NT2/D1 (cell line): Measurements from ENCODE around the gene TTLL11.
A peak's percentile ranks its signal among the peaks of the same experiment; 100 is the strongest.

ENCODE experiments used
- DNase-seq: peaks from one replicate; pipeline ENCODE4 v3.0.0-alpha.2; 2011; ENCODE audit warnings: low read depth, low spot score
- H3K27me3 ChIP-seq: 2 replicates; pipeline ENCODE4 v1.6.0; 2011; ENCODE audit warnings: mild to moderate bottlenecking; ENCODE audit not compliant: insufficient read length, insufficient read depth
- H3K36me3 ChIP-seq: 2 replicates; pipeline ENCODE4 v1.6.1; 2011; ENCODE audit warnings: mild to moderate bottlenecking, low read length, mixed read lengths; ENCODE audit not compliant: insufficient read depth, insufficient read length
- H3K4me1 ChIP-seq: 2 replicates; pipeline ENCODE4 v1.5.1; 2011; ENCODE audit not compliant: insufficient read depth, insufficient read length
- H3K4me3 ChIP-seq: 2 replicates; pipeline ENCODE4 v1.5.1; 2011; ENCODE audit warnings: low read depth; ENCODE audit not compliant: insufficient read length
- H3K9ac ChIP-seq: 2 replicates; pipeline ENCODE4 v1.6.0; 2011; ENCODE audit warnings: low read depth; ENCODE audit not compliant: insufficient read length
- H3K9me3 ChIP-seq: 2 replicates; pipeline ENCODE4 v1.5.1; 2011; ENCODE audit warnings: mild to moderate bottlenecking, low read length; ENCODE audit not compliant: insufficient read depth
- SUZ12 ChIP-seq: IDR thresholded peaks from 2 replicates; pipeline ENCODE4 v1.6.1; 2011; ENCODE audit not compliant: insufficient read length, insufficient read depth; ENCODE audit errors: extremely low read depth
- YY1 ChIP-seq: IDR thresholded peaks from 2 replicates; pipeline ENCODE4 v1.6.1; 2011; ENCODE audit not compliant: insufficient read length, insufficient read depth
- ZNF274 ChIP-seq: IDR thresholded peaks from 2 replicates; pipeline ENCODE4 v1.6.1; 2011; ENCODE audit warnings: mild to moderate bottlenecking, low read depth, low read length

The TTLL11 gene

GRCh38 chr9:121785673-121786542 is 307.2 kb downstream of the TTLL11 start:
- Histone ChIP-seq H3K36me3 (peaks cover 50% of the 10 kb centered on the region), H3K9me3 (no peaks in the 10 kb centered on the region; the same call in 1 of the 2 replicates), H3K9ac (peak overlapping the region; percentile 65), H3K27me3 (no peaks in the 10 kb centered on the region), H3K4me1 (peaks cover 35% of the 10 kb centered on the region), H3K4me3 (no peak overlapping the region)
- TF ChIP-seq YY1 = no peak
- TF ChIP-seq SUZ12 = no peak
- TF ChIP-seq ZNF274 = no peak
- DNase-seq = no peak

- Histone ChIP-seq H3K36me3 (peaks cover 61% of the 10 kb centered on the region), H3K4me3 (no peak overlapping the region), H3K9ac (peak overlapping the region; percentile 38), H3K4me1 (peaks cover 41% of the 10 kb centered on the region), H3K27me3 (no peaks in the 10 kb centered on the region), H3K9me3 (no peaks in the 10 kb centered on the region)
- TF ChIP-seq YY1 = no peak
- no peak for TF ChIP-seq ZNF274
- TF ChIP-seq SUZ12 = no peak
- no peak for DNase-seq
These were observed 308.2 kb downstream of the TTLL11 start for GRCh38 chr9:121784731-121785411.

GRCh38 chr9:121783521-121784507 is 309.3 kb downstream of the TTLL11 start:
- peaks cover 39% of the 10 kb centered on the region for H3K4me1 ChIP-seq
- H3K9ac ChIP-seq = peak overlapping the region; percentile 38
- no peaks in the 10 kb centered on the region for H3K9me3 ChIP-seq
- no peak for TF ChIP-seq SUZ12
- TF ChIP-seq ZNF274 = no peak
- no peak for TF ChIP-seq YY1
- H3K4me3 ChIP-seq = no peak overlapping the region
- H3K27me3 ChIP-seq = no peaks in the 10 kb centered on the region
- DNase-seq = no peak
- peaks cover 64% of the 10 kb centered on the region for H3K36me3 ChIP-seq

- Histone ChIP-seq H3K9me3 (0 out of 2 replicates have a peak, but pooled peaks cover under 1% of the 10 kb centered on the region), H3K27me3 (no peaks in the 10 kb centered on the region), H3K36me3 (peaks cover 64% of the 10 kb centered on the region), H3K4me1 (peaks cover 37% of the 10 kb centered on the region), H3K4me3 (no peak overlapping the region), H3K9ac (no peak overlapping the region)
- TF ChIP-seq YY1 (no peak), SUZ12 (no peak), ZNF274 (no peak)
- no peak for DNase-seq
These were observed 310.0 kb downstream of the TTLL11 start for GRCh38 chr9:121783111-121783510.

GRCh38 chr9:121782514-121783110 is 310.5 kb downstream of the TTLL11 start:
- Histone ChIP-seq H3K9ac (no peak overlapping the region), H3K4me3 (no peak overlapping the region), H3K9me3 (0 out of 2 replicates have a peak, but pooled peaks cover 3% of the 10 kb centered on the region), H3K27me3 (no peaks in the 10 kb centered on the region), H3K4me1 (peaks cover 37% of the 10 kb centered on the region), H3K36me3 (peaks cover 64% of the 10 kb centered on the region)
- TF ChIP-seq ZNF274 = no peak
- no peak for TF ChIP-seq SUZ12
- TF ChIP-seq YY1 = no peak
- DNase-seq = no peak

- TF ChIP-seq SUZ12 (no peak), ZNF274 (no peak), YY1 (no peak)
- H3K9me3 ChIP-seq = 0 out of 2 replicates have a peak, but pooled peaks cover 3% of the 10 kb centered on the region
- H3K36me3 ChIP-seq = peaks cover 70% of the 10 kb centered on the region
- peaks cover 37% of the 10 kb centered on the region for H3K4me1 ChIP-seq
- H3K27me3 ChIP-seq = no peaks in the 10 kb centered on the region
- no peak overlapping the region for H3K9ac ChIP-seq
- H3K4me3 ChIP-seq = no peak overlapping the region
- DNase-seq = no peak
These were observed 311.2 kb downstream of the TTLL11 start for GRCh38 chr9:121781701-121782464.
